ENCODE measurements around the gene TIMM17A. TPM values are rescaled to one million over a fixed set of nuclear protein-coding genes. Genes with fewer than 3 reads are reported as not detected.
A peak's percentile ranks its signal among the peaks of the same experiment; 100 is the strongest.

TIMM17A gene
- total RNA-seq, 1 experiment from 2014 or later: 108 TPM

GRCh38 chr1:202009326-202010179, 54.2 kb downstream of the TIMM17A start:
- H3K27me3 ChIP-seq (replicated peaks): no peaks in the 10 kb centered on the region

GRCh38 chr1:202010180-202011015, 55.1 kb downstream of the TIMM17A start, which contains the start of gene ELF3:
Gene ELF3, plus strand, starts transcription at chr1:202010587. Its CDS starts 550 bp downstream, at chr1:202011137.
- peaks cover 16% of the 10 kb centered on the region for H3K36me3 ChIP-seq
- H3K4me1 ChIP-seq (replicated peaks): peaks cover 22% of the 10 kb centered on the region
- H3K27ac ChIP-seq: no peak within 1 kb of the TSS
- H3K9me3 ChIP-seq (replicated peaks): no peaks in the 10 kb centered on the region
- no peak for DNase-seq (ENCODE audit: low read depth in 1 of 2, low spot score in 2 of 2)
- no peaks in the 10 kb centered on the region for H3K27me3 ChIP-seq (replicated peaks)
- no peak within 1 kb of the TSS for H3K4me3 ChIP-seq

More at GRCh38 chr1:202009326-202010179, 54.2 kb downstream of the TIMM17A start:
- H3K4me3 ChIP-seq: no peak overlapping the region
- peak; percentile 82 to 83 for DNase-seq (ENCODE audit: low read depth in 1 of 2, low spot score in 2 of 2)
- no peaks in the 10 kb centered on the region for H3K9me3 ChIP-seq (replicated peaks)
- H3K4me1 ChIP-seq (replicated peaks): peaks cover 22% of the 10 kb centered on the region
- H3K27ac ChIP-seq: no peak overlapping the region
- peaks cover 24% of the 10 kb centered on the region for H3K36me3 ChIP-seq

- no peaks in the 10 kb centered on the region for H3K9me3 ChIP-seq (replicated peaks)
- H3K4me3 ChIP-seq: no peak overlapping the region
- no peak for DNase-seq (ENCODE audit: low read depth in 1 of 2, low spot score in 2 of 2)
- H3K27me3 ChIP-seq (replicated peaks): no peaks in the 10 kb centered on the region
- no peak overlapping the region for H3K27ac ChIP-seq
- peaks cover 16% of the 10 kb centered on the region for H3K4me1 ChIP-seq (replicated peaks)
- H3K36me3 ChIP-seq: no peaks in the 10 kb centered on the region; the same call in 1 of the 2 replicates
These were observed 56.7 kb downstream of the TIMM17A start for GRCh38 chr1:202011994-202012393.

- Histone ChIP-seq H3K36me3 (no peaks in the 10 kb centered on the region), H3K4me3 (no peak overlapping the region), H3K9me3 (replicated peaks) (no peaks in the 10 kb centered on the region), H3K4me1 (replicated peaks) (peaks cover 15% of the 10 kb centered on the region), H3K27ac (no peak overlapping the region), H3K27me3 (replicated peaks) (no peaks in the 10 kb centered on the region)
- DNase-seq (ENCODE audit: low read depth in 1 of 2, low spot score in 2 of 2): no peak
These were observed 57.5 kb downstream of the TIMM17A start for GRCh38 chr1:202012544-202013478.

- no peak for DNase-seq (ENCODE audit: low read depth in 1 of 2, low spot score in 2 of 2)
- H3K36me3 ChIP-seq: no peaks in the 10 kb centered on the region
- H3K4me3 ChIP-seq: no peak overlapping the region
- no peak overlapping the region for H3K27ac ChIP-seq
- no peaks in the 10 kb centered on the region for H3K9me3 ChIP-seq (replicated peaks)
- H3K4me1 ChIP-seq (replicated peaks): peaks cover 19% of the 10 kb centered on the region
- H3K27me3 ChIP-seq (replicated peaks): no peaks in the 10 kb centered on the region
These were observed 58.3 kb downstream of the TIMM17A start for GRCh38 chr1:202013603-202014002.

GRCh38 chr1:202014060-202014459, 58.8 kb downstream of the TIMM17A start:
- no peak for DNase-seq (ENCODE audit: low read depth in 1 of 2, low spot score in 2 of 2)
- Histone ChIP-seq H3K4me3 (no peak overlapping the region), H3K4me1 (replicated peaks) (peaks cover 24% of the 10 kb centered on the region), H3K9me3 (replicated peaks) (no peaks in the 10 kb centered on the region), H3K36me3 (no peaks in the 10 kb centered on the region), H3K27me3 (replicated peaks) (no peaks in the 10 kb centered on the region), H3K27ac (no peak overlapping the region)

GRCh38 chr1:202014915-202015661, 59.8 kb downstream of the TIMM17A start:
- DNase-seq (ENCODE audit: low read depth in 1 of 2, low spot score in 2 of 2): no peak
- no peaks in the 10 kb centered on the region for H3K27me3 ChIP-seq (replicated peaks)
- H3K9me3 ChIP-seq (replicated peaks): no peaks in the 10 kb centered on the region
- H3K4me1 ChIP-seq (replicated peaks): peaks cover 17% of the 10 kb centered on the region
- no peak overlapping the region for H3K4me3 ChIP-seq
- no peaks in the 10 kb centered on the region for H3K36me3 ChIP-seq
- no peak overlapping the region for H3K27ac ChIP-seq

GRCh38 chr1:202015662-202015937, 60.3 kb downstream of the TIMM17A start:
- Histone ChIP-seq H3K4me1 (replicated peaks) (peaks cover 13% of the 10 kb centered on the region), H3K9me3 (replicated peaks) (no peaks in the 10 kb centered on the region), H3K27ac (no peak overlapping the region), H3K27me3 (replicated peaks) (no peaks in the 10 kb centered on the region), H3K4me3 (no peak overlapping the region), H3K36me3 (no peaks in the 10 kb centered on the region)
- DNase-seq (ENCODE audit: low read depth in 1 of 2, low spot score in 2 of 2): no peak

- no peak overlapping the region for H3K27ac ChIP-seq
- no peaks in the 10 kb centered on the region for H3K36me3 ChIP-seq
- H3K27me3 ChIP-seq (replicated peaks): no peaks in the 10 kb centered on the region
- no peak for DNase-seq (ENCODE audit: low read depth in 1 of 2, low spot score in 2 of 2)
- no peaks in the 10 kb centered on the region for H3K9me3 ChIP-seq (replicated peaks)
- peaks cover 13% of the 10 kb centered on the region for H3K4me1 ChIP-seq (replicated peaks)
- H3K4me3 ChIP-seq: no peak overlapping the region
These were observed 60.9 kb downstream of the TIMM17A start for GRCh38 chr1:202016022-202016810.

GRCh38 chr1:202016811-202017748, 61.8 kb downstream of the TIMM17A start:
- Histone ChIP-seq H3K27me3 (replicated peaks) (no peaks in the 10 kb centered on the region), H3K4me3 (no peak overlapping the region), H3K36me3 (no peaks in the 10 kb centered on the region), H3K4me1 (replicated peaks) (peaks cover 19% of the 10 kb centered on the region), H3K9me3 (replicated peaks) (no peaks in the 10 kb centered on the region), H3K27ac (no peak overlapping the region)
- DNase-seq (ENCODE audit: low read depth in 1 of 2, low spot score in 2 of 2): no peak

- H3K27me3 ChIP-seq (replicated peaks): no peaks in the 10 kb centered on the region
- H3K4me3 ChIP-seq: no peak overlapping the region
- no peak for DNase-seq (ENCODE audit: low read depth in 1 of 2, low spot score in 2 of 2)
- H3K36me3 ChIP-seq: no peaks in the 10 kb centered on the region
- H3K27ac ChIP-seq: no peak overlapping the region
- peaks cover 27% of the 10 kb centered on the region for H3K4me1 ChIP-seq (replicated peaks)
- no peaks in the 10 kb centered on the region for H3K9me3 ChIP-seq (replicated peaks)
These were observed 62.6 kb downstream of the TIMM17A start for GRCh38 chr1:202017749-202018467.

Measured in SJSA1 (cell line).